ENCODE measurements around the gene RSPH1. TPM values are rescaled to one million over a fixed set of nuclear protein-coding genes. Genes with fewer than 3 reads are reported as not detected.

RSPH1 gene
- total RNA-seq, 4 donors from 2014 or later = 0.81 to 3.2 (median 2.0) TPM

DNA sequence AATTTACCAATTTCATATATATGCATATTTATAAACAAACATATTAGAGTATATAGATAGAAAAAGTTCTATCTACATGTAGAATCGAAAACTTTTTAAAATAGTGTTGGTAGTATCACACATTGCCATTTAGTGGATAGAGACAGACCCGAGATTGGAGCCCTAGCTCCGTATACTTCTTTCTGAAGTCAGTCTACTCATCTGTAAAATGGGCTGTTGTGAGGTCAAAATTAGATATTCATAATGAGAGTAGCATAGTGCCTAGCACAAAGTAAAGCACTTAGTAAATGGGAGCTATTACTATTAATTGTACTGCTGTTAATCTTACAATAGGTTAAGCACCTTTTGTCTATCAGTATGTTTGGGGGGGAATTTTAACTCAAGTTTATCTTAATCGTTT, 4.2 kb upstream of the RSPH1 start:
- Histone ChIP-seq H3K27me3 (no peaks in the 10 kb centered on the region), H3K9me3 (no peaks in the 10 kb centered on the region), H3K4me3 (no peak overlapping the region), H3K36me3 (no peaks in the 10 kb centered on the region), H3K4me1 (peaks cover 14% of the 10 kb centered on the region), H3K27ac (no peak overlapping the region)
- 76% methylated on average over 4 of the region's 4 CpGs for WGBS
- no peak for TF ChIP-seq POLR2A (IDR thresholded peaks at IDR 0.05)
- TF ChIP-seq EP300 (IDR thresholded peaks at IDR 0.05) = no peak
- no peak for TF ChIP-seq POLR2AphosphoS5 (IDR thresholded peaks at IDR 0.05)
- TF ChIP-seq, protein P1, sequence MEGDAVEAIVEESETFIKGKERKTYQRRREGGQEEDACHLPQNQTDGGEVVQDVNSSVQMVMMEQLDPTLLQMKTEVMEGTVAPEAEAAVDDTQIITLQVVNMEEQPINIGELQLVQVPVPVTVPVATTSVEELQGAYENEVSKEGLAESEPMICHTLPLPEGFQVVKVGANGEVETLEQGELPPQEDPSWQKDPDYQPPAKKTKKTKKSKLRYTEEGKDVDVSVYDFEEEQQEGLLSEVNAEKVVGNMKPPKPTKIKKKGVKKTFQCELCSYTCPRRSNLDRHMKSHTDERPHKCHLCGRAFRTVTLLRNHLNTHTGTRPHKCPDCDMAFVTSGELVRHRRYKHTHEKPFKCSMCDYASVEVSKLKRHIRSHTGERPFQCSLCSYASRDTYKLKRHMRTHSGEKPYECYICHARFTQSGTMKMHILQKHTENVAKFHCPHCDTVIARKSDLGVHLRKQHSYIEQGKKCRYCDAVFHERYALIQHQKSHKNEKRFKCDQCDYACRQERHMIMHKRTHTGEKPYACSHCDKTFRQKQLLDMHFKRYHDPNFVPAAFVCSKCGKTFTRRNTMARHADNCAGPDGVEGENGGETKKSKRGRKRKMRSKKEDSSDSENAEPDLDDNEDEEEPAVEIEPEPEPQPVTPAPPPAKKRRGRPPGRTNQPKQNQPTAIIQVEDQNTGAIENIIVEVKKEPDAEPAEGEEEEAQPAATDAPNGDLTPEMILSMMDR (IDR thresholded peaks at IDR 0.05) = no peak
- DNase-seq (ENCODE audit: low spot score in 2 of 2) = no peak

DNA sequence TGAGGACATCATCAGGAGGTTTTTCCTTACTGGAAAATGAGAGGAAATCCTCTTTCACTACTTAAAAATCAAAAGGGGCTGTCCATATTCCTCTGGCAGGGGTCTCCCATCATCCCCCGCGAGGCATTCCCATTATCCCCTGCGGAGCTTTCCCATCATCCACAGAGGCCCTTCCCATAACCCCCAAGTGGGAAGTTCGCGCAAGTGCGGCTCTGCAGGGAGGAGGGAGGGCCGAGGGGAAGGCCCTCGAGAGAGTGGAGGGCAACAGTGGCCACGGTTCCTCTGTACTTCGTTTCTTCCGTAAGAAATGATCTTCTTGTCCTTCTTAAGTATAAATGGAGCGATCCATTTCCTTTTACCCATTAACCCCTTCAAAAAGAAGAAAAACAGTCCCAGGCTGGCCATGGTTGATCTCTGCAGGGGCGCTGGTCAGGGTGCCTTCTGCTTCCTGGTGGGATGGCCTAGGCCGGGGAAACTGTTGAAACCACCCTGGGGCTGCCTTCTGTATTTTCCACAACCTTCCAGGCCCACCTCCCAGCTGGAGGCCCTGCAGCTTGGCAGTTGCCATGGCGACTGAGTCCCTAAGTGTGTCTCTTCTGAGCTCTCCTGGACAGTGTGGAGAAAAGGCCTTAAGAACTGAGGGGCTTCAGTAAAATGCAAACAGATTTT, 3.6 kb upstream of the RSPH1 start:
- TF ChIP-seq POLR2AphosphoS5 (IDR thresholded peaks at IDR 0.05) (no peak), POLR2A (IDR thresholded peaks at IDR 0.05) (no peak), EP300 (IDR thresholded peaks at IDR 0.05) (no peak)
- TF ChIP-seq, protein P1 (IDR thresholded peaks at IDR 0.05) = no peak
- Histone ChIP-seq H3K36me3 (no peaks in the 10 kb centered on the region), H3K4me3 (no peak overlapping the region), H3K27me3 (no peaks in the 10 kb centered on the region), H3K27ac (no peak overlapping the region), H3K4me1 (peaks cover 17% of the 10 kb centered on the region), H3K9me3 (no peaks in the 10 kb centered on the region)
- 86% methylated on average over 15 of the region's 15 CpGs for WGBS
- peak in 1 of 2 donors; percentile 61 for DNase-seq (ENCODE audit: low spot score in 2 of 2)

DNA sequence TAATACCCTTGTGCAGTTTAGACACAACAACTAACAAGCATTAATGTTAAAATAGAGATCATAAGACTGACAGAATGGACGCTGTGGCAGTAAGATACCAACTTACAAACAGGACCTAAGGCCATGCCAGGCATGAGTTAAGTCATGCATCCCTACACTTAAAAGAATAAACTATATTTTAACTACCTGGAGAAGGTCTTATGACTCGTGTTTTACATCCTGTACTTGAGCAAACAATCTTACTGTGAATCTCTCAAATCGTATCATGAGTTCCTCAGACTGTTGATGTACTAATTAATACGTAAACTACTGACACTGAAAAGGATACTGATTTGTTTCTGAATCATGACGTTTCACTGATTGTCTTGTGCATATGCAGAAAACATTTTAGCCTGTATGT, 2.0 kb upstream of the RSPH1 start:
- H3K9me3 ChIP-seq = no peaks in the 10 kb centered on the region
- no peak for TF ChIP-seq EP300 (IDR thresholded peaks at IDR 0.05)
- TF ChIP-seq, protein P1 (IDR thresholded peaks at IDR 0.05) = no peak
- no peak for TF ChIP-seq POLR2AphosphoS5 (IDR thresholded peaks at IDR 0.05)
- no peak for TF ChIP-seq POLR2A (IDR thresholded peaks at IDR 0.05)
- H3K36me3 ChIP-seq = no peaks in the 10 kb centered on the region
- peaks cover 17% of the 10 kb centered on the region for H3K4me1 ChIP-seq
- no peak overlapping the region for H3K4me3 ChIP-seq
- H3K27ac ChIP-seq = no peak overlapping the region
- no peaks in the 10 kb centered on the region for H3K27me3 ChIP-seq
- WGBS = 75% methylated on average over 5 of the region's 5 CpGs
- DNase-seq (ENCODE audit: low spot score in 2 of 2) = no peak

DNA sequence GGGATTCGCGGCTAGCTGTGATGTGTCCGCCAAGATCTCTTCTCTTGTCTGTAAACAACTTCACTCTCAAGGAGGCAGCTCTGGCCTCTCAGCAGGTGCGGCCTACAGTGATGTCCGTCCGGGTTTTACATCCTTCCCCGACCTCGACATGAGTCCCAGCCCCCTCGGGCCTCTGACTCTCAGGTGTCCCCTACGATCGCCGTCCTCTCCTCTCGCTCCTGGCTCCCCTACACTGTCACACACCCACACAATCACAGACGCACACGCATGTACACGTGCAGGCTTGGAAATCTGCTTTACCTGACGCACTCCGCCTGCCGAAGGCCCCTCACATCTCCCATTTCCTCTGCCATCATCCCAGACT, 797 bp upstream of the RSPH1 start:
- Histone ChIP-seq H3K36me3 (no peaks in the 10 kb centered on the region), H3K4me1 (peaks cover 17% of the 10 kb centered on the region), H3K27ac (peak overlapping the region; percentile 80), H3K4me3 (peak overlapping the region; percentile 70), H3K9me3 (no peaks in the 10 kb centered on the region), H3K27me3 (no peaks in the 10 kb centered on the region)
- DNase-seq (ENCODE audit: low spot score in 2 of 2) = peak in 1 of 2 donors; percentile 79
- TF ChIP-seq, protein P1 (IDR thresholded peaks at IDR 0.05) = no peak
- no peak for TF ChIP-seq POLR2A (IDR thresholded peaks at IDR 0.05)
- no peak for TF ChIP-seq POLR2AphosphoS5 (IDR thresholded peaks at IDR 0.05)
- no peak for TF ChIP-seq EP300 (IDR thresholded peaks at IDR 0.05)
- 17% methylated on average over 19 of the region's 19 CpGs for WGBS

DNA sequence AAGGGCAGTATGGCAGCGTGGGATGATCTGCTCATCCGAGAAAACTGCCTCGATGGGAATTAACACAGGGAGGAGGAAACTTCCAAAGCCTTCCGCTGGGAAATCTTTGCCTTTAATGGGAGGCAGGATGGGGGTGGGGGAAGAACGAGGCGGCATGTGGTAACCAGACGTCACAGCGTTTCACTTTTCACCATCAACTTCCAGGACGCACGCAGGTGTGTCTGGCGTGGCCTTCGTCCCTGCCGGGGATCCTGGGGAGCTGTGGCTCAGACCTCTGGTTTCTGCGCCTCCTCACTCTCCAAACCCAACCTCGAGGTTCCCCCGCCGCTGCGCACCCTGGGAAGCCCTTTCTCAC, 282 bp downstream of the RSPH1 start:
- TF ChIP-seq POLR2A (IDR thresholded peaks at IDR 0.05) = no peak
- TF ChIP-seq EP300 (IDR thresholded peaks at IDR 0.05) = no peak
- no peak for TF ChIP-seq POLR2AphosphoS5 (IDR thresholded peaks at IDR 0.05)
- TF ChIP-seq, protein P1 (IDR thresholded peaks at IDR 0.05) = no peak

More for the DNA sequence above, 282 bp downstream of the RSPH1 start:
- whole genome bisulfite sequencing = 3% methylated on average over 18 of the region's 18 CpGs
- Histone ChIP-seq H3K36me3 (no peaks in the 10 kb centered on the region), H3K4me3 (peak overlapping the region; percentile 70), H3K4me1 (peaks cover 17% of the 10 kb centered on the region), H3K27me3 (no peaks in the 10 kb centered on the region), H3K27ac (peak overlapping the region; percentile 80), H3K9me3 (no peaks in the 10 kb centered on the region)
- DNase-seq (ENCODE audit: low spot score in 2 of 2) = no peak
